H1 (cell line): ENCODE measurements around the gene DEPDC4. TPM values are rescaled to one million over a fixed set of nuclear protein-coding genes. Genes with fewer than 3 reads are reported as not detected.

Experiments used
- CTCF ChIA-PET: fragments of 300-600 bp; sonication (Branson Sonifier 250); formaldehyde crosslinking; loops from one replicate; lab custom pipeline; 2021; ENCODE audit not compliant: partially characterized antibody; lab: Charles Lee
- POLR2A ChIA-PET: fragments of 300-600 bp; sonication (Branson Sonifier 250); formaldehyde crosslinking; loops from one replicate; lab custom pipeline; 2021; ENCODE audit warnings: inconsistent platforms; ENCODE audit not compliant: partially characterized antibody; lab: Charles Lee
- DNase-seq, 2 experiments: peaks; one replicate each; pipeline versions ENCODE4 v3.0.0 to v3.0.0-alpha.2; 2010 to 2022; ENCODE audit warnings: low spot score in 2 of 2, low read depth in 1 of 2, mixed read lengths in 1 of 2
- FAIRE-seq: peaks from 2 replicates; lab custom pipeline; 2011; peaks lifted over from hg19 to GRCh38; lab: Jason Lieb, UNC
- H2AFZ ChIP-seq: 2 replicates; pipeline ENCODE4 v1.8.1; 2012; ENCODE audit warnings: low read length, inconsistent platforms
- H2AK5ac ChIP-seq: 2 replicates; pipeline ENCODE4 v1.6.1; 2013; ENCODE audit warnings: low read depth, low read length
- H2BK120ac ChIP-seq: replicated peaks from 2 replicates; pipeline ENCODE3; 2013; ENCODE audit warnings: low read depth, low read length, inconsistent platforms
- H2BK12ac ChIP-seq: 2 replicates; pipeline ENCODE4 v1.6.1; 2013; ENCODE audit warnings: low read depth, low read length
- H2BK15ac ChIP-seq: 2 replicates; pipeline ENCODE4 v1.6.1; 2013; ENCODE audit warnings: low read length
- H2BK20ac ChIP-seq: 2 replicates; pipeline ENCODE4 v1.6.1; 2013; ENCODE audit warnings: low read length
- H2BK5ac ChIP-seq: 2 replicates; pipeline ENCODE4 v1.6.1; 2013; ENCODE audit warnings: low read depth, low read length
- H3K14ac ChIP-seq: 2 replicates; pipeline ENCODE4 v1.6.1; 2013; ENCODE audit warnings: inconsistent platforms; ENCODE audit not compliant: insufficient read length
- H3K18ac ChIP-seq: 2 replicates; pipeline ENCODE4 v1.6.1; 2013; ENCODE audit warnings: low read length; ENCODE audit errors: extremely low read depth
- H3K23ac ChIP-seq: 2 replicates; pipeline ENCODE4 v1.6.1; 2013; ENCODE audit warnings: inconsistent platforms; ENCODE audit not compliant: insufficient read length
- H3K23me2 ChIP-seq: 2 replicates; pipeline ENCODE4 v1.6.1; 2013; ENCODE audit warnings: low read depth, low read length
- H3K27ac ChIP-seq: 2 replicates; pipeline ENCODE4 v1.6.1; 2011; ENCODE audit warnings: low read depth, low read length, inconsistent platforms
- H3K27me3 ChIP-seq, 4 experiments: replicated peaks in 1 of 4; 1 replicate in 1 of 4; 2 replicates in 3 of 4; pipeline versions ENCODE4 v1.6.1 to v1.8.1; 2011 to 2013; ENCODE audit warnings: low read length in 3 of 4, mild to moderate bottlenecking in 3 of 4, inconsistent platforms in 2 of 4, mixed read lengths in 2 of 4, moderate library complexity in 1 of 4; ENCODE audit not compliant: control insufficient read depth in 3 of 4, insufficient read depth in 3 of 4; ENCODE audit errors: extremely low read depth in 1 of 4
- H3K36me3 ChIP-seq, 4 experiments: 2 replicates each; pipeline versions ENCODE4 v1.6.1 to v1.8.1; 2011 to 2013; ENCODE audit warnings: mild to moderate bottlenecking in 4 of 4, low read length in 3 of 4, moderate library complexity in 2 of 4, control low read depth in 1 of 4, inconsistent platforms in 1 of 4; ENCODE audit not compliant: insufficient read depth in 4 of 4, control insufficient read depth in 2 of 4
- H3K4ac ChIP-seq: replicated peaks from 2 replicates; pipeline ENCODE3; 2013; ENCODE audit warnings: low read length, low read depth, mixed read lengths, inconsistent platforms; ENCODE audit not compliant: insufficient read length
- H3K4me1 ChIP-seq, 4 experiments: replicated peaks in 1 of 4; 1 replicate in 1 of 4; 2 replicates in 3 of 4; pipeline versions ENCODE4 v1.6.1 to v1.8.1; 2011 to 2013; ENCODE audit warnings: low read length in 3 of 4, inconsistent platforms in 2 of 4, mixed read lengths in 1 of 4; ENCODE audit not compliant: insufficient read depth in 4 of 4, control insufficient read depth in 3 of 4
- H3K4me2 ChIP-seq, 2 experiments: 2 replicates each; pipeline versions ENCODE4 v1.6.1 to v1.8.1; 2011 to 2013; ENCODE audit warnings: low read depth in 2 of 2, low read length in 2 of 2, control low read depth in 1 of 2, inconsistent platforms in 1 of 2, mild to moderate bottlenecking in 1 of 2; ENCODE audit not compliant: insufficient read depth in 1 of 2
- H3K4me3 ChIP-seq, 4 experiments: fragments of 200-600, 300-600 bp in 1 of 4; sonication (generic), shearing (Covaris generic), sonication (Bioruptor Twin) in 1 of 4; 2 replicates each; pipeline versions ENCODE4 v1.5.1 to v1.8.1; 2011 to 2016; ENCODE audit warnings: low read length in 4 of 4, low read depth in 3 of 4, control low read depth in 2 of 4, inconsistent platforms in 2 of 4, mild to moderate bottlenecking in 2 of 4, mixed read lengths in 1 of 4, moderate library complexity in 1 of 4; ENCODE audit not compliant: insufficient read depth in 2 of 4; ENCODE audit errors: extremely low read depth in 1 of 4
- H3K56ac ChIP-seq: replicated peaks from 2 replicates; pipeline ENCODE3; 2013; ENCODE audit warnings: low read depth, mild to moderate bottlenecking, mixed read lengths, low read length, inconsistent platforms; ENCODE audit not compliant: insufficient read length
- H3K79me1 ChIP-seq: 2 replicates; pipeline ENCODE4 v1.6.1; 2013; ENCODE audit warnings: low read depth, low read length, control low read depth
- H3K79me2 ChIP-seq, 2 experiments: 2 replicates each; pipeline versions ENCODE4 v1.6.1 to v1.8.1; 2012 to 2013; ENCODE audit warnings: low read length in 2 of 2, mild to moderate bottlenecking in 2 of 2, inconsistent platforms in 1 of 2; ENCODE audit not compliant: insufficient read depth in 2 of 2, control insufficient read depth in 1 of 2
- H3K9ac ChIP-seq, 4 experiments: replicated peaks in 1 of 4; 1 replicate in 1 of 4; 2 replicates in 3 of 4; pipeline versions ENCODE4 v1.6.1 to v1.8.1; 2011 to 2013; ENCODE audit warnings: low read depth in 3 of 4, low read length in 3 of 4, control low read depth in 2 of 4, mild to moderate bottlenecking in 2 of 4, moderate library complexity in 2 of 4, inconsistent platforms in 1 of 4; ENCODE audit errors: extremely low read depth in 1 of 4
- H3K9me3 ChIP-seq, 2 experiments: 2 replicates each; pipeline versions ENCODE4 v1.6.1 to v1.8.1; 2012 to 2013; ENCODE audit warnings: mild to moderate bottlenecking in 2 of 2, moderate library complexity in 2 of 2, control low read depth in 1 of 2, inconsistent platforms in 1 of 2, low read depth in 1 of 2, low read length in 1 of 2, mixed read lengths in 1 of 2; ENCODE audit not compliant: insufficient read depth in 2 of 2
- H4K20me1 ChIP-seq, 2 experiments: replicated peaks in 1 of 2; 2 replicates each; pipeline versions ENCODE3 to v1.8.1; 2011 to 2013; ENCODE audit warnings: inconsistent platforms in 2 of 2, low read length in 2 of 2, mild to moderate bottlenecking in 1 of 2; ENCODE audit not compliant: insufficient read depth in 2 of 2, control insufficient read depth in 1 of 2
- H4K5ac ChIP-seq: 2 replicates; pipeline ENCODE4 v1.6.1; 2013; ENCODE audit warnings: low read length, low read depth, mixed read lengths, inconsistent platforms; ENCODE audit not compliant: insufficient read length
- H4K8ac ChIP-seq: 2 replicates; pipeline ENCODE4 v1.8.0; 2013; ENCODE audit warnings: mild to moderate bottlenecking, moderate library complexity, low read length, inconsistent platforms; ENCODE audit not compliant: insufficient read depth; ENCODE audit errors: extremely low read depth
- H4K91ac ChIP-seq: replicated peaks from 2 replicates; pipeline ENCODE3; 2013; ENCODE audit warnings: low read length, mixed read lengths, inconsistent platforms; ENCODE audit not compliant: insufficient read length
- ASH2L ChIP-seq: fragments of 200-600, 300-600 bp; sonication (generic); IDR thresholded peaks from one replicate; pipeline ENCODE4 v1.7.1; 2017; ENCODE audit warnings: low read length
- ATF3 ChIP-seq: IDR thresholded peaks from 2 replicates; pipeline ENCODE4 v1.6.1; 2011; ENCODE audit warnings: low read depth, mild to moderate bottlenecking, low read length; ENCODE audit not compliant: insufficient read depth
- CHD1 ChIP-seq: IDR thresholded peaks from 2 replicates; pipeline ENCODE4 v1.6.1; 2012; ENCODE audit warnings: low read depth, low read length, improper control_type of control experiment
- EZH2 ChIP-seq: fragments of 200-600 bp; sonication (generic); IDR thresholded peaks from 2 replicates; pipeline ENCODE4 v1.7.1; 2012; ENCODE audit warnings: low read depth, mild to moderate bottlenecking, moderate library complexity, low read length, inconsistent platforms; ENCODE audit not compliant: severe bottlenecking
- JUN ChIP-seq: IDR thresholded peaks from 2 replicates; pipeline ENCODE4 v1.6.1; 2011; ENCODE audit warnings: low read depth, mild to moderate bottlenecking, improper control_type of control experiment, low read length
- PHF8 ChIP-seq: fragments of 200-600 bp; sonication (generic); conservative IDR thresholded peaks from 2 replicates; pipeline ENCODE4 v1.7.1; 2012; ENCODE audit warnings: low read depth, mild to moderate bottlenecking, inconsistent platforms, low read length, moderate library complexity
- POLR2A ChIP-seq, 2 experiments: IDR thresholded peaks; 1 replicate in 1 of 2; 2 replicates in 1 of 2; pipeline ENCODE4 v1.6.1; 2011; ENCODE audit warnings: low read depth in 2 of 2, low read length in 2 of 2, mild to moderate bottlenecking in 2 of 2; ENCODE audit errors: control extremely low read depth in 1 of 2
- SIN3A ChIP-seq, 2 experiments: IDR thresholded peaks in 1 of 2; conservative IDR thresholded peaks in 1 of 2; 2 replicates each; pipeline ENCODE4 v1.6.1; 2011 to 2012; ENCODE audit warnings: low read length in 2 of 2, improper control_type of control experiment in 1 of 2, low read depth in 1 of 2, mild to moderate bottlenecking in 1 of 2
- WGBS, 2 experiments: shearing (Covaris generic) in 1 of 2; methylation state at CpG; one replicate each; pipeline versions ENCODE4 v1.1.6 to v1.1.7; 2013 to 2015; ENCODE audit warnings: low lambda C conversion rate in 2 of 2, mixed read lengths in 2 of 2, inconsistent platforms in 1 of 2, low coverage in 1 of 2, missing lambda C conversion rate in 1 of 2; ENCODE audit not compliant: insufficient replicate concordance in 2 of 2, insufficient coverage in 1 of 2, insufficient read length in 1 of 2; ENCODE audit errors: extremely low coverage in 1 of 2, missing lambda C conversion rate in 1 of 2; 5-methylcytosine and 5-hydroxymethylcytosine counted together
- polyA plus RNA-seq, 7 experiments: library from polyadenylated mRNA; depleted of rRNA in 3 of 7; stranded (reverse) in 5 of 7; unstranded in 2 of 7; fragments of >200 nt in 5 of 7; fragments of 200-250 nt in 2 of 7; gene quantifications; 1 replicate in 5 of 7; 2 replicates in 1 of 7; 4 replicates in 1 of 7; pipeline versions ENCODE4 v1.2.1 to v1.2.3, GENCODE V29; 2011 to 2013; ENCODE audit warnings: missing spikeins in 2 of 7, mixed read lengths in 2 of 7
- total RNA-seq: library from RNA; stranded (reverse); fragmentation: NEBNext Ultra II Directional; extraction: Animal tissue kit (Norgen Biotek cat#: 25700); gene quantifications from 2 replicates; pipeline ENCODE4 v1.2.1, GENCODE V29; 2021

DEPDC4 gene
- total and polyA plus RNA-seq, 2 of the 8 experiments (the other 6 are each of a cell fraction or from before 2014, with no cell fraction given) = 0.80 to 3.8 TPM

- H3K23ac ChIP-seq = no peak overlapping the region
- H4K5ac ChIP-seq = no peak overlapping the region
- no peak overlapping the region for H2AFZ ChIP-seq
- H3K4me1 ChIP-seq = no peaks in the 10 kb centered on the region
- no peaks in the 10 kb centered on the region for H3K79me2 ChIP-seq
- H2BK20ac ChIP-seq = no peak overlapping the region
- no peak overlapping the region for H2BK15ac ChIP-seq
- FAIRE-seq = no peak
- H3K56ac ChIP-seq = no peak overlapping the region
- ChIA-PET CTCF (no interaction called here), POLR2A (no interaction called here)
- H4K20me1 ChIP-seq = no peaks in the 10 kb centered on the region
- no peak overlapping the region for H3K4me3 ChIP-seq
- no peak overlapping the region for H3K9ac ChIP-seq
- no peaks in the 10 kb centered on the region for H3K23me2 ChIP-seq
- H4K8ac ChIP-seq = no peak overlapping the region
- H2AK5ac ChIP-seq = no peak overlapping the region
- no peak overlapping the region for H3K4ac ChIP-seq
- DNase-seq = no peak
- H3K14ac ChIP-seq = no peak overlapping the region
- 87% methylated on average over 5 of the region's 5 CpGs; no CpG with 5 or more reads in 1 of the 2 experiments for WGBS, 2 experiments
- no peak overlapping the region for H3K4me2 ChIP-seq
- H2BK12ac ChIP-seq = no peak overlapping the region
- H3K79me1 ChIP-seq = no peaks in the 10 kb centered on the region
- no peak overlapping the region for H3K27ac ChIP-seq
- no peak overlapping the region for H2BK5ac ChIP-seq
- H3K27me3 ChIP-seq = no peaks in the 10 kb centered on the region
- no peak overlapping the region for H2BK120ac ChIP-seq
- no peak overlapping the region for H3K18ac ChIP-seq
- TF ChIP-seq ATF3 (no peak), CHD1 (no peak), JUN (no peak), ASH2L (no peak), PHF8 (no peak), SIN3A (conservative IDR thresholded peaks at IDR 0.05 in 1 of 2, IDR thresholded peaks at IDR 0.05 in 1 of 2; ENCODE audit: low read depth in 1 of 2, low read length in 2 of 2) (no peak), POLR2A (IDR thresholded peaks at IDR 0.05; ENCODE audit: control extremely low read depth in 1 of 2, low read depth in 2 of 2, low read length in 2 of 2) (no peak), EZH2 (no peak)
- TF ChIP-seq, all 59 proteins: peak for 0
- no peaks in the 10 kb centered on the region for H3K9me3 ChIP-seq
- no peak overlapping the region for H4K91ac ChIP-seq
- peaks cover 0 to 62% (median 7%) of the 10 kb centered on the region in 4 experiments; a peak in 4 of 8 replicates for H3K36me3 ChIP-seq
Observed at GRCh38 chr12:100219328-100220109, 47.4 kb downstream of the DEPDC4 start.
